Ishikawa (cell line): ENCODE results near the gene UBE3A.

ENCODE experiments used
- CEBPB ChIP-seq: IDR thresholded peaks from 2 replicates; pipeline ENCODE4 v1.6.1; 2012
- CREB1 ChIP-seq: IDR thresholded peaks from 2 replicates; pipeline ENCODE4 v1.6.1; 2012; ENCODE audit warnings: low read depth
- EGR1 ChIP-seq: IDR thresholded peaks from 2 replicates; pipeline ENCODE4 v1.6.1; 2012
- EP300 ChIP-seq: IDR thresholded peaks from 2 replicates; pipeline ENCODE4 v1.6.1; 2012; ENCODE audit warnings: borderline replicate concordance
- FOXM1 ChIP-seq: IDR thresholded peaks from 2 replicates; pipeline ENCODE4 v1.6.1; 2012; ENCODE audit warnings: low read depth, borderline replicate concordance
- MAX ChIP-seq: IDR thresholded peaks from 2 replicates; pipeline ENCODE4 v1.6.1; 2012
- NFIC ChIP-seq: IDR thresholded peaks from 2 replicates; pipeline ENCODE4 v1.6.1; 2012
- RAD21 ChIP-seq: IDR thresholded peaks from 2 replicates; pipeline ENCODE4 v1.6.1; 2012; ENCODE audit warnings: low read depth
- REST ChIP-seq: IDR thresholded peaks from 2 replicates; pipeline ENCODE4 v1.6.1; 2012; ENCODE audit warnings: low read depth, mild to moderate bottlenecking
- TAF1 ChIP-seq: IDR thresholded peaks from 2 replicates; pipeline ENCODE4 v1.6.1; 2012; ENCODE audit warnings: low read depth, mild to moderate bottlenecking
- TCF12 ChIP-seq: IDR thresholded peaks from 2 replicates; pipeline ENCODE4 v1.6.1; 2012; ENCODE audit warnings: low read depth
- TEAD4 ChIP-seq: IDR thresholded peaks from 2 replicates; pipeline ENCODE4 v1.6.1; 2012
- USF1 ChIP-seq: IDR thresholded peaks from 2 replicates; pipeline ENCODE4 v1.6.1; 2012
- YY1 ChIP-seq: IDR thresholded peaks from 2 replicates; pipeline ENCODE4 v1.6.1; 2012; ENCODE audit warnings: low read depth
- ZBTB7A ChIP-seq: IDR thresholded peaks from 2 replicates; pipeline ENCODE4 v1.6.1; 2012; ENCODE audit warnings: low read depth

Gene UBE3A

DNA sequence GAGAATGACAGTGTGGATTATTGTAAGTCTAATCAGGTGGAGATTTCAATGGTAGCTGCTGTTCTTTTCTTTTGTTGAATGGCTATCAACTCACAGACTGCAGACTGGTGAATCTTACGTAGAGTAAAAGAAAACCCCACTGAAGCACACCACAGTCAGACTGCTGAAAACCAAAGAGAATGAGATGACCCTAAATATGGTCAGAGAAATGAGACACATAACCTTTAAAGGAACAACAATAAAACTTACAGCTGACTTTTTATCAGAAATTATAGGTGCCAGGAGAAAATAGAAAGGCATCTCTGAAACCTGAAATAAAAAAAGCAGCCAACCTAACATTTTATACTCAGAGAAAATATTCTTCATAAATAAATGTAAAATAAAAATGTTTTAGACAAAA is 12.7 kb upstream of the UBE3A start:
- TF ChIP-seq TEAD4 (no peak), TAF1 (no peak), CEBPB (no peak), ZBTB7A (no peak), NFIC (no peak), RAD21 (no peak), CREB1 (no peak), REST (no peak), FOXM1 (no peak), EP300 (no peak), USF1 (no peak), MAX (no peak), YY1 (no peak), EGR1 (no peak), TCF12 (no peak)

- no peak for TF ChIP-seq TEAD4
- TF ChIP-seq EGR1 = no peak
- TF ChIP-seq USF1 = no peak
- TF ChIP-seq YY1 = no peak
- TF ChIP-seq TCF12 = no peak
- no peak for TF ChIP-seq CREB1
Measured at GRCh38 chr15:25450163-25450562, 11.3 kb upstream of the UBE3A start.

DNA sequence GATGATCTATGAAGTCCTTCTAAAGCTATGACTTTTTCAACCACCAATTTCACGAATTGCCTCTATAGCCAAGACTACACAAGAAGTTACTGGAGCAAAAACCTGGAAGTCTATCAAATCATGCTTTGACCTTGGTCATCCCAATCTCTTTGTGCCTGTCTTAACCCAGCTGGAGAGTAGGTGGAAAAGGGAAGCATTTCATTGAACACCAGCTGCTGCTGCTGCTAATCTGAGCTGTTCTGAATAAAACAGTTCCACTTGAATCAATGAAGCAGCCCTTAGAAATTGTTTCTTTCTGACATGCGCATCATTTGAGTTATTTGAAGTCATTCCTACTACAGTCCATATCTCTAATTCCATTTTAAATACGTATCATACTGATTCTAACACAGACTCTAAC is 7.3 kb upstream of the UBE3A start:
- no peak for TF ChIP-seq CEBPB
- no peak for TF ChIP-seq EP300
- TF ChIP-seq TCF12 = no peak
- TF ChIP-seq NFIC = no peak
- TF ChIP-seq TAF1 = no peak
- TF ChIP-seq CREB1 = no peak

DNA sequence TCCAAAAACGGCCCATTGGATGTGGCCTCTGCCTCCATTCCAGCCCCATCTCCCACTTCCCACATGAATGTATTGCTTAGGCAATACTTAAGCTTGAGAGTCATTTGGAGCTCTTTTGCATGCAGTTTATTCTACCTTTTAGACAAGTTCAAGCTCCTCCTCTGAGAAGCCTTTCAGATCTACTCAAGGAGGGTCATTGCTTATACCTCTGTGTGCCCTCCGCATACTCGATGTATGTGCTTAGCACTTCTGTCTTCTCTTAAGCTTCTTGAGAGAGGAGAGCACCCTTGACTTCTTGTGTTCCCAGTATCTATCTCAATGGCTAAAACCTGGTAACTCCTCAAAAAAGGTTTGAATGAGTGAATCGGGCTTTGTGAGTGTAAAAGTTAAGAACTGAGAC is 6.6 kb upstream of the UBE3A start:
- TF ChIP-seq EGR1 (no peak), USF1 (no peak)

GRCh38 chr15:25441111-25441510 is 2.3 kb upstream of the UBE3A start:
- TF ChIP-seq REST (no peak), USF1 (no peak), CREB1 (no peak), MAX (no peak), NFIC (no peak), TAF1 (no peak), RAD21 (no peak), TEAD4 (no peak), TCF12 (no peak), FOXM1 (no peak), EGR1 (no peak), EP300 (no peak), YY1 (no peak)

- no peak for TF ChIP-seq REST
- TF ChIP-seq CEBPB = no peak
Measured at GRCh38 chr15:25439369-25439836, 579 bp upstream of the UBE3A start.
